ENCODE measurements around the gene VDAC1. TPM values are rescaled to one million over a fixed set of nuclear protein-coding genes. Genes with fewer than 3 reads are reported as not detected.

Gene VDAC1
- total and polyA plus RNA-seq, 2 donors (not counting 3 experiments of a cell fraction or from before 2014, with no cell fraction given), result 116 to 247 TPM

DNA sequence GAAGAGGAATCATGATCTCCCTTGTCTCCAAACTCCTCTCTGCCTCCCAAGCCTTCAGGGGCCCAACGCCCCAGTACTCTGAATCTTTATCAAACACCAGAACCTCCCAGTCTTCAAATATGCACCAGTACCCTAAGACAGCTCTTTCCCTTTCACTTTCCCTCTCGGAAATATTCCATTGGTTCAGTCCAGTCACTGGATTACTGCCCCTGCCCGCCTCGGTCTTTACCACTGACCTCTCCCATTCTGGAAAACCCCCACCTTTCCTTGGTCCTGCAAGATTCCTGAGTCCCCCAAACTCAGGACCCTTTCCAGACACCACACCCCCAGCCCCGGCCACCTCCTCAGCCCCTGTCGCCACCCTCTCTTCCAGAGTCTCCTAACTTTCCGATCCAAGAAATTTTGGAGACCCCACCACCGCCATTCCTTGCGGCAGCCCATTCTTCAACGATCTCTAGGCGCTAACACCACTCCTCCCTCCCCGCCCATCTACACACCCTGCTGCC is 37.0 kb downstream of the VDAC1 start:
- Histone ChIP-seq H3K9ac (replicated peaks; ENCODE audit: extremely low read depth, insufficient read depth, low read length) (peak overlapping the region; percentile 81), H3K36me3 (ENCODE audit: control insufficient read depth in 2 of 2, extremely low read depth in 1 of 2, insufficient read depth in 2 of 2, low read length in 2 of 2) (peaks cover 2 to 3% of the 10 kb centered on the region in 2 experiments), H3K4me3 (replicated peaks in 1 of 3; ENCODE audit: insufficient read depth in 1 of 3, low read depth in 1 of 3, low read length in 3 of 3) (peak overlapping the region; percentile 65 to 86 (median 74)), H3K4me1 (ENCODE audit: control insufficient read depth, extremely low read depth, insufficient read depth, low read length) (peaks cover 10% of the 10 kb centered on the region), H3K9me3 (replicated peaks; ENCODE audit: control insufficient read depth, insufficient read depth, low read length) (no peaks in the 10 kb centered on the region), H3K27ac (ENCODE audit: insufficient read depth, low read depth, low read length) (peak overlapping the region; percentile 45), H3K79me2 (ENCODE audit: control insufficient read depth, insufficient read depth, low read length) (peaks cover 40% of the 10 kb centered on the region), H3K9me1 (replicated peaks; ENCODE audit: control insufficient read depth, extremely low read depth, insufficient read depth, low read length) (no peaks in the 10 kb centered on the region), H3K4me2 (ENCODE audit: insufficient read depth, low read length) (peak overlapping the region; percentile 85), H4K20me1 (replicated peaks; ENCODE audit: control insufficient read depth, extremely low read depth, insufficient read depth, low read length) (no peaks in the 10 kb centered on the region), H2AFZ (ENCODE audit: low read depth, low read length) (peak overlapping the region; percentile 32), H3K27me3 (ENCODE audit: control insufficient read depth in 2 of 2, insufficient read depth in 2 of 2, low read length in 2 of 2) (no peaks in the 10 kb centered on the region)
- peak; percentile 39 for DNase-seq (ENCODE audit: low read depth, low spot score)
- no peak for FAIRE-seq
- ChIA-PET CTCF (interaction anchor here (1.2 kb wide), 1 partner anchor 15 kb away, joined by 3 read pairs; no protein-coding TSS in a partner anchor), POLR2A (interaction anchor here (0.6 kb wide), 1 partner anchor 494 kb away, joined by 3 read pairs; no protein-coding TSS in a partner anchor)
- dilution Hi-C loops (cut with MboI; ENCODE audit: extremely low pct_ligation_motif_present, low sequenced_read_pairs) (no loop called here), intact Hi-C loops (cut with micrococcal nuclease) (loop anchor here (2.0 kb wide), 1 partner anchor 37 kb away; the partner anchor contains the start of gene VDAC1)
- TF ChIP-seq FOS (IDR thresholded peaks at IDR 0.05; ENCODE audit: borderline replicate concordance, insufficient read depth, low read length) (no peak), EZH2 (IDR thresholded peaks at IDR 0.05; ENCODE audit: borderline replicate concordance, low read depth, low read length, severe bottlenecking) (no peak), POLR2A (IDR thresholded peaks at IDR 0.05; ENCODE audit: low read depth, low read length) (no peak), JUN (IDR thresholded peaks at IDR 0.05; ENCODE audit: borderline replicate concordance, insufficient read depth, insufficient read length, low read depth) (no peak), GATA2 (IDR thresholded peaks at IDR 0.05; ENCODE audit: insufficient read depth, insufficient read length, low read depth, low read length) (no peak), POLR2AphosphoS5 (IDR thresholded peaks at IDR 0.05; ENCODE audit: insufficient read depth, low read depth, low read length) (no peak)
- TF ChIP-seq, protein P1, sequence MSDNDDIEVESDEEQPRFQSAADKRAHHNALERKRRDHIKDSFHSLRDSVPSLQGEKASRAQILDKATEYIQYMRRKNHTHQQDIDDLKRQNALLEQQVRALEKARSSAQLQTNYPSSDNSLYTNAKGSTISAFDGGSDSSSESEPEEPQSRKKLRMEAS (IDR thresholded peaks at IDR 0.05; ENCODE audit: insufficient read depth, insufficient read length), result no peak
- TF ChIP-seq, protein P2, sequence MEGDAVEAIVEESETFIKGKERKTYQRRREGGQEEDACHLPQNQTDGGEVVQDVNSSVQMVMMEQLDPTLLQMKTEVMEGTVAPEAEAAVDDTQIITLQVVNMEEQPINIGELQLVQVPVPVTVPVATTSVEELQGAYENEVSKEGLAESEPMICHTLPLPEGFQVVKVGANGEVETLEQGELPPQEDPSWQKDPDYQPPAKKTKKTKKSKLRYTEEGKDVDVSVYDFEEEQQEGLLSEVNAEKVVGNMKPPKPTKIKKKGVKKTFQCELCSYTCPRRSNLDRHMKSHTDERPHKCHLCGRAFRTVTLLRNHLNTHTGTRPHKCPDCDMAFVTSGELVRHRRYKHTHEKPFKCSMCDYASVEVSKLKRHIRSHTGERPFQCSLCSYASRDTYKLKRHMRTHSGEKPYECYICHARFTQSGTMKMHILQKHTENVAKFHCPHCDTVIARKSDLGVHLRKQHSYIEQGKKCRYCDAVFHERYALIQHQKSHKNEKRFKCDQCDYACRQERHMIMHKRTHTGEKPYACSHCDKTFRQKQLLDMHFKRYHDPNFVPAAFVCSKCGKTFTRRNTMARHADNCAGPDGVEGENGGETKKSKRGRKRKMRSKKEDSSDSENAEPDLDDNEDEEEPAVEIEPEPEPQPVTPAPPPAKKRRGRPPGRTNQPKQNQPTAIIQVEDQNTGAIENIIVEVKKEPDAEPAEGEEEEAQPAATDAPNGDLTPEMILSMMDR (IDR thresholded peaks at IDR 0.05; ENCODE audit: extremely low read depth in 1 of 2, insufficient read depth in 1 of 2, low read depth in 1 of 2, low read length in 2 of 2), result no peak
- no TSS peak for BruUV-seq (replicated peaks)

Data from endothelial cell of umbilical vein (primary cell).